Mammary epithelial cell (primary cell): ENCODE data around the gene SYNM.

ENCODE experiments used
- CTCF ChIP-seq, 2 donors: IDR thresholded peaks in 1 of 2; conservative IDR thresholded peaks in 1 of 2; 2 replicates each; pipeline ENCODE4 v1.5.1; 2011 to 2012; ENCODE audit warnings: inconsistent platforms in 2 of 2, low read length in 2 of 2, mild to moderate bottlenecking in 2 of 2, control low read depth in 1 of 2, low read depth in 1 of 2; ENCODE audit not compliant: insufficient read depth in 1 of 2; ENCODE audit errors: extremely low read depth in 1 of 2
- EZH2 ChIP-seq: IDR thresholded peaks from 2 replicates; pipeline ENCODE4 v1.6.1; 2012; ENCODE audit warnings: low read length, inconsistent platforms, borderline replicate concordance

DNA sequence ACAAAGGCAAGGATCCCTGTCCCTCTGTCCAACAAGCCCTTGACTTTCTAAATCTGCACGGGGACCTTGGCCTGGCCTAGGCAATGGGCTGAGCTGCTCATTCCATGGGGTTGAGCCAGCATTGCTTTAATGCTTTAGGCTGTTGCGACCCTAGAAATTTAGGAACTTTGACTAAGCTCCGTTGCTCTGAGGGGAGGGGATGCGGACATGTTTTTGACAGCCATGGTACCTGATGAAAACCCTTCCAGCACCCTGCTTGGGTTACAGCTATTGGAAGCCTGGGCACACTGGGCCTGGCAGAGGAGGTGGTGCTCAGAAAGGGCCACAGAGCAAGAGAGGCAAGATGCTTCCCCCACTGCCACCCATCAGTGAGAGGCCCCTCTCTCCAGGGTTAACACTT is 37.1 kb downstream of the SYNM start:
- TF ChIP-seq CTCF (conservative IDR thresholded peaks at IDR 0.05 in 1 of 2, IDR thresholded peaks at IDR 0.05 in 1 of 2; ENCODE audit: extremely low read depth in 1 of 2, insufficient read depth in 1 of 2, low read depth in 1 of 2, low read length in 2 of 2) (no peak), EZH2 (no peak)
